ENCODE results near the gene FNTB. TPM values are rescaled to one million over a fixed set of nuclear protein-coding genes. Genes with fewer than 3 reads are reported as not detected.

Gene FNTB
- total RNA-seq, 1 donor from 2014 or later = 28.6 TPM

DNA sequence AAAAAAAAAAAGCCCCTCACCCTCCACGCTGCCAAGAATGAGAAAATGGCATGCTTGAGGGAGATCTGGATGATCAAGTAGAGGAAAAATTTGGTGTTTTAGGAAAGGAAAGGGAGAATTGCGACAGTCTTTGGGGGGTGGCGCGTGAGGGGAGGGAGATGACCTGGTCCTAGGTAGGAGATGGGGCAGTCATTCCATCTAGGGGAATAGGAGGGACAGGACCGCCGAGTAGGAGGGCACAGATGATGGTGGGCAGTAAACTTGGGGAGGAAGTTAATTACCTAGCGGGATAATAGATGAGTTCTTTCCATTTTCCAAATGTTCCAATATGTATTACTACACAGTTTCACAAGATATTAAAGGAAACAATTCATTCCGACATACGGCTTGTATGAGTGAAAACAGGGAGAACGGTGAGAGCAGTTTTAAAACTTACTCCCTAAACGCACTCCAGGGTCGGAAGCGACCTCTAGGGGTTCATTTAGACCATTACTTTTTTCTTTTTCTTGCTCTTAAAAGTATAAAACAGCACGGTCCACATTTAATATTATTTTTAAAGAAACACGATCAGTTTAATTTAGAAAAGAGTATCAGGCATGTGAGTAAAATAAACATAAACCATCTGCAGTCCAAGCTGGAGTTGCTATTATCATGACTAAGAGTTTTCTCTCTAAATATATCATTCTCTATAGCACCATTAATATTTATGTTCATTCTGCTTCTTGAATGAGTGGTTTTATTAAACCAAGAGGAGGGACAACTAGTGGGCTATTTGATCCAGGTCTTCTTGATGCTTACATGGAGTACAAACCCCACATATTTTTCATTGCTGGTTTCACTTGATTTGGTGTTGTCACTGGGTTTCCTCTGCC is 3.0 kb upstream of the FNTB start:
- Mint-ChIP-seq H3K4me3 (peak overlapping the region; percentile 81), H3K36me3 (ENCODE audit: low read depth) (no peaks in the 10 kb centered on the region), H3K27ac (ENCODE audit: unreplicated experiment) (no peak overlapping the region), H3K27me3 (ENCODE audit: low read depth) (peaks cover 55% of the 10 kb centered on the region), H3K4me1 (peaks cover 29% of the 10 kb centered on the region), H3K9me3 (no peaks in the 10 kb centered on the region)
- TF ChIP-seq, protein P1, sequence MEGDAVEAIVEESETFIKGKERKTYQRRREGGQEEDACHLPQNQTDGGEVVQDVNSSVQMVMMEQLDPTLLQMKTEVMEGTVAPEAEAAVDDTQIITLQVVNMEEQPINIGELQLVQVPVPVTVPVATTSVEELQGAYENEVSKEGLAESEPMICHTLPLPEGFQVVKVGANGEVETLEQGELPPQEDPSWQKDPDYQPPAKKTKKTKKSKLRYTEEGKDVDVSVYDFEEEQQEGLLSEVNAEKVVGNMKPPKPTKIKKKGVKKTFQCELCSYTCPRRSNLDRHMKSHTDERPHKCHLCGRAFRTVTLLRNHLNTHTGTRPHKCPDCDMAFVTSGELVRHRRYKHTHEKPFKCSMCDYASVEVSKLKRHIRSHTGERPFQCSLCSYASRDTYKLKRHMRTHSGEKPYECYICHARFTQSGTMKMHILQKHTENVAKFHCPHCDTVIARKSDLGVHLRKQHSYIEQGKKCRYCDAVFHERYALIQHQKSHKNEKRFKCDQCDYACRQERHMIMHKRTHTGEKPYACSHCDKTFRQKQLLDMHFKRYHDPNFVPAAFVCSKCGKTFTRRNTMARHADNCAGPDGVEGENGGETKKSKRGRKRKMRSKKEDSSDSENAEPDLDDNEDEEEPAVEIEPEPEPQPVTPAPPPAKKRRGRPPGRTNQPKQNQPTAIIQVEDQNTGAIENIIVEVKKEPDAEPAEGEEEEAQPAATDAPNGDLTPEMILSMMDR (conservative IDR thresholded peaks at IDR 0.05) = peak; percentile 79
- no peak for DNase-seq (ENCODE audit: low read depth, low spot score)

DNA sequence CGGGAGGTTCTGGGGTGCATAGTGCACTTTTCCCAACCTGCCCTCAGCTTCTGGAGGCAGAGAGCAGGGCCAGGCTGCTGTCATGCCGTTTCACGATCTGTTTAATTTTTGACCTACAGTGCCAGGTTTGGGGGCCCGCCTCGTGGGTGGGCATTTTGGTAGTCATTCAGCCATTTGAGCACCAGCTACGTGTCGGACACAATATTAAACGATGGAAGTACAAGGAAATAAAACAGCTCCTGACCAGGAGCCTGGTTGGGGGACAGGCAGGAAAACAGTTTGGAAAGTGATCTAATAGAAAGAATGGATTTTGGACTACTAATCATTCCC is 708 bp downstream of the FNTB start:
- peaks cover 45% of the 10 kb centered on the region for H3K4me1 Mint-ChIP-seq
- peaks cover 39% of the 10 kb centered on the region for H3K27me3 Mint-ChIP-seq (ENCODE audit: low read depth)
- no peaks in the 10 kb centered on the region for H3K36me3 Mint-ChIP-seq (ENCODE audit: low read depth)
- no peak for DNase-seq (ENCODE audit: low read depth, low spot score)
- H3K27ac Mint-ChIP-seq (ENCODE audit: unreplicated experiment) = peak overlapping the region; percentile 98
- TF ChIP-seq, protein P1 (conservative IDR thresholded peaks at IDR 0.05) = no peak
- no peaks in the 10 kb centered on the region for H3K9me3 Mint-ChIP-seq
- peak overlapping the region; percentile 98 for H3K4me3 Mint-ChIP-seq

DNA sequence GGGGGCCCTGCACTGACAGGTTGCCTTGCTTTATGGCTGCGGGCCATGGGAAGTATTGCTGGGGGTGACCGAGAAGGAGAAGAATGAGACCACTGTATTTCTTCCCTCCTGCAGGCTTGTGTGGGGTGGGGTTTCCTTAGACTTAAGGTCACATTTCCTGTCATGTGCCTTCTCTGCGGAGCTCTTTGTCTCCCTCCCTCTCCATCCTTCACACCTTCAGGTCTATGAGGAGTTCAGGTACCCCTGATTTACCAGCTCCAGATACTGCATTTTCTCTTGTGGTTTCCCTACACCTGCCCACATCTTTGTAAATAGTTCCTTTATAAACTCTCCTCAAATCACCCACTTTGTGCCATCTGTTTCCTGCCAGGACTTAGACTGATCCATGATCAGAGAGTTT is 3.6 kb downstream of the FNTB start:
- peaks cover 35% of the 10 kb centered on the region for H3K4me1 Mint-ChIP-seq
- H3K27ac Mint-ChIP-seq (ENCODE audit: unreplicated experiment) = peak overlapping the region; percentile 94
- H3K27me3 Mint-ChIP-seq (ENCODE audit: low read depth) = peaks cover 14% of the 10 kb centered on the region
- TF ChIP-seq, protein P1 (conservative IDR thresholded peaks at IDR 0.05) = no peak
- no peak for DNase-seq (ENCODE audit: low read depth, low spot score)
- peak overlapping the region; percentile 29 for H3K4me3 Mint-ChIP-seq
- no peaks in the 10 kb centered on the region for H3K36me3 Mint-ChIP-seq (ENCODE audit: low read depth)
- no peaks in the 10 kb centered on the region for H3K9me3 Mint-ChIP-seq

DNA sequence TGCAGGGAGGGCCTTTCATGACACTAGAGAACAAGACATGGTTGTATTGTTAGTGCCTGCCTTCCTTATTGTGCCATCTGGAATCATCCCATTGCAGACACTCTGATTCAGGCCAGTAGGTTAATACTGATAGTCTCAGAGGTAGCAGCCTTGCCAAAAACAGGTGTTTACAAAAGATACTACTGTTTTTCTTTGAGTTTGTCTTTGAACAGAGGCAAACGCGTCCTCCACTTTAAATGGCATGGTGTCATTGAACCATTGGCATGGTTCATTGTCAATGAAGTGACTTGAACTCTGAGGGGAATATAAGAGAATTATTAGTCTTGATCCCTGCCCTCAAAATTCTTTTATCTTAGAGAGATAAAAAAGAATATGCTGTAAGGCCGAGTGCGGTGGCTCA is 4.2 kb downstream of the FNTB start:
- Mint-ChIP-seq H3K9me3 (no peaks in the 10 kb centered on the region), H3K27ac (ENCODE audit: unreplicated experiment) (peak overlapping the region; percentile 94), H3K4me3 (peak overlapping the region; percentile 29), H3K27me3 (ENCODE audit: low read depth) (peaks cover 9% of the 10 kb centered on the region), H3K36me3 (ENCODE audit: low read depth) (no peaks in the 10 kb centered on the region), H3K4me1 (peaks cover 34% of the 10 kb centered on the region)
- TF ChIP-seq, protein P1 (conservative IDR thresholded peaks at IDR 0.05) = no peak
- DNase-seq (ENCODE audit: low read depth, low spot score) = no peak

DNA sequence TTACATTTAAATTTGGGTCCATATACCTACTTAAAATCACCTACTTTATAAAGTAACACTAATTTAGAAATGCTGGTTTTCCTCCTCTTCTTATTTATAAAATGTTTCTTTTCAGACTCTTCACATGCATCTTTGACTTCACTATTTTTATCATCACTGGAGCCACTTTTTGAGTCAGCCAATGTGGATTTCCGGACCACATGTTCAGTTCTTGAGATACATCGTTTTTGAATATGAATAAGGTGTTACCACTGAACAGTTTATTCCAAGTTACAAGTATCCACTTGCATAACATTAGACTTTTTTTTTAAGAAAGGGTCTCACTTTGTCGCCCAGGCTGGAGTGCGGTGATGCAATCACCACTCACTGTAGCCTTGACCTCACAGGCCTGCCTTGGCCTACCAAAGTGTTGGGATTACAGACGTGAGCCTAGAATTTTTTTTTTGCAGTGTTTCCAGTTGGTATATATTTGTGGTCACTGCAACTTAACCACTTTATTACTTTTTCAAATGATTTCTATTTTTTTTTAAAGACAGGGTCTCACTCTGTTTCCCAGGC is 5.7 kb downstream of the FNTB start:
- Mint-ChIP-seq H3K4me1 (peaks cover 28% of the 10 kb centered on the region), H3K36me3 (ENCODE audit: low read depth) (peaks cover 3% of the 10 kb centered on the region), H3K4me3 (no peak overlapping the region), H3K27me3 (ENCODE audit: low read depth) (no peaks in the 10 kb centered on the region), H3K27ac (ENCODE audit: unreplicated experiment) (no peak overlapping the region), H3K9me3 (no peaks in the 10 kb centered on the region)
- DNase-seq (ENCODE audit: low read depth, low spot score) = no peak
- TF ChIP-seq, protein P1 (conservative IDR thresholded peaks at IDR 0.05) = no peak

All from neural crest cell (in vitro differentiated cells).